ENCODE results near the gene PSPN.

Gene PSPN, protein sequence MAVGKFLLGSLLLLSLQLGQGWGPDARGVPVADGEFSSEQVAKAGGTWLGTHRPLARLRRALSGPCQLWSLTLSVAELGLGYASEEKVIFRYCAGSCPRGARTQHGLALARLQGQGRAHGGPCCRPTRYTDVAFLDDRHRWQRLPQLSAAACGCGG

DNA sequence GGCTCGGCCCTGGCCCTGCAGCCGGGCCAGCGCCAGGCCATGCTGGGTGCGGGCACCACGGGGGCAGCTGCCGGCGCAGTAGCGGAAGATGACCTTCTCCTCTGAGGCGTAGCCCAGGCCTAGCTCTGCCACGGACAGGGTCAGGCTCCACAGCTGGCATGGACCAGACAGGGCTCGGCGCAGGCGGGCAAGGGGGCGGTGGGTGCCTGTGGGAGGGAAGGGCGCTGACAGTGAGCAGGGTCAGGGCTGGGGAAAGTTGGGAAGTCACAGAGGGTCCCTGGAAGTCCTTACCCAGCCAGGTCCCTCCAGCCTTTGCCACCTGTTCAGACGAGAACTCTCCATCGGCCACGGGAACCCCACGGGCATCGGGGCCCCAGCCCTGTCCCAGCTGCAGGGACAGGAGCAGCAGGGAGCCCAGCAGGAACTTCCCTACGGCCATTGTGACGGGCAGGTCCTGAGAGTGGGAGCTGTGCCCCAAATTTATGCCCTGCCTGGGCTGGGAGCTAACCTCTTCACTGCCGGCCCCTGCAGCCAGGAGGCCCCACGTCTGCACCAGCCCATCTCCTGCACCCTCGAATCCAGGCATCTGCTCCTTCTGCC is at the start of gene PSPN:
PSPN (minus strand) TSS at position 523 of the 600 bp plus-strand sequence; CDS start at position 439, 84 bp downstream.
- no peak for DNase-seq

DNA sequence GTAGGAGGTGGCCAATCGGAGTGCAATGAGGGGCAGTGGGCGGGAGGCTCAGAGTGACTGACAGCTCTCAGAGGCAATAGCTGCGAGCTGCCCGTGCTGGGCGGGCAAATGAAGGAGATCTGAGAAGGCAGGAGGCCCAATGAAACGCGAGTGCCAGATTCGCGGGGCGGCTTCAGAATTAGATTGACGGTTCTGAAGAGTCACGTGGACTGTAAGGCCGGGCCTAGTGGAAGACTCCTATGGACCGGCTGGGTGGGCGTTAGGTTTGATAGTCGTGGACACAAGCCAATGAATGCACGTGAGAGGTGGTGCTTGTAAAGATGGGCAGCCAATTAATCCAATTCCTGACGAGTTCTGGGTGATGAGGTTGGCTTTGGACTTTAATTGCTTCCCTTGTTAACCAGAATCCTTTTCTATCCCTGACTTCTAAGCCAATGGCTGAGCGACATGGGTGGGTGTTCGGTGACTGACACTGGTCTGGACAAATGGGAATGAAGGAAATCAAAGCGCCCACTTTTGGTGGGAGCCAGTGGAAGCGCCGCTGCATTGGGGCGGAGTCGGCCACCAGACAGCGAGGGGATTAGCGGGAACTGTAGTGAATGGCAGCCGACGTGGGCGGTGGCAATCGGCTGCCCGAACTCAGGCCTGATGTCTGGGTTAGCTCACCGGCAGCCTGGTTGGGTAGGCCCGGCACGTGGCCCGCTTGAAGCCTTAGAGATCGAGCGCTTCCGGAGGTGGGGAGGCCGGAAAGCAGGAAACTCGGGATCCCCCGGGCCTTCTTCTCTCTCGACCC is 49.4 kb upstream of the PSPN start:
- DNase-seq, result peak; percentile 100

DNA sequence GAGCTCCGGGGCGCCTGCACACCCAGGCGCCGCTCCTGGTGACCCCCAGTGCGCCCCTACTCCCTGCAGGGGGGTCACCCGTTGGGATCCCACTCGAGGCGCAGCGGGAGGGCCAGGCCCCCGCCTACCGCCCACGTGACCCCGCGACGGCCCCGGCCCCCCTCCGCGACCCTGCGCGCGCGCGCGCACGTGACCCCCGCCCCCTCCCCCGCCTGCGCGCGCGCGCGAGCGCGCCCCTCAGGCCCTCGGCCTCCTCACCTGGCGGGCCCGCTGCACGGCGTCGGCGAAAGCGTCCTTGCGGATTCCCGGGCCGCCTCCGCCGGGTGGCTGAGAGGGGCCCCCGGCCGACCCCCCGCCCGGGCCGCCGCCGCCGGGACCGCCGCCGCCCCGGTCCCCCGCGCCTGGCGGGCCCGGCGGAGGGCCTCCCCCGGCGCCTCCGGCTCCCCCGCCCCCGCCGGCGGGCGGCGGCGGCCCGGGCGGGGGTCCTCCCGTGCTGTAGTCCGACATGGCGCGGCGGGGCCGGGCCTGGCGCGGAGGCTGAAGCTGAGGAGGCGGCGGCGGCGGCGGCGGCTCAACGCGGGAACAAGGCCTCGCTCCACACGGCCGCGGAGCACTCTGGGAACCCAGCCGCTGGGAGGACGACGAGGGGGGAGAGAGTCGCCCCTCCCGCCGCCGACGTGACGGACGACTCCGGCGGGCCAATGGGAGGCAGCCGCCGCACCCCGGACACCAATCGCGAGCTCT is 48.6 kb upstream of the PSPN start, which contains the start of gene KHSRP:
KHSRP (minus strand) TSS at position 617 of the 744 bp plus-strand sequence; CDS start at position 507, 110 bp downstream.
- DNase-seq, result peak; percentile 5

DNA sequence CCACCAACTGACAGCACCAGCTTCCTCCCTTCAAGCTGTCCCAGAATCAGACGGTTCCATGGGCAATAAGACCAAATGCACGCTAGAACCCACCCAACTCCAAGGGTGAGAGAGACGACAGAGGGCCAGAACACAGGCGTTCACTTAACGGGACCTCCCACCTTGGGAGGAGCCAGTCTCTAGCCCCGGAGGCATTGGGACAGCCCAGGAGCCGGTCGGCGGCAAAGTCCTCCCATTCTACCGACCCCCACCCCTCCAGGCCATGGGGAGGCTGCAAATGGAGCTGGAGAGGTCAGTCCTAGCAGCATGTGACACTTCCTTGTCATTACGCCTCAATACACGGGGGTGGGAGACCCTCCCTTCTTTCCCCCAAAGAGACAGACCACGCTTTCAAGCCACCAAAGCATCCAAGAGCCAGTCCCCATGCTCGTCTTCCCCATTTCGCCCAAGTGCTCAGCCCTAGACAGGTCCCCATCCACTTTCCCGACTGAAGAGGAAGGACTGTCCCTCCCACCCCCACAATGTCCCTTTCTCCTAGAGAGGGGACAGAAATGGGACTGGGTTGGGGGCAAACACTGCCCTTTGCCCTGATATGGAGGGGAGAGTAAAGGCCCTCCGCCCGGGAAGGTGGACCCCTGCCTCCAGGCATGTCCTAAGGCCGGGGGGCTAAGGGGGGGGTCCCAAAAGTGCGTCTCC is 47.9 kb upstream of the PSPN start:
- peak; percentile 28 for DNase-seq

DNA sequence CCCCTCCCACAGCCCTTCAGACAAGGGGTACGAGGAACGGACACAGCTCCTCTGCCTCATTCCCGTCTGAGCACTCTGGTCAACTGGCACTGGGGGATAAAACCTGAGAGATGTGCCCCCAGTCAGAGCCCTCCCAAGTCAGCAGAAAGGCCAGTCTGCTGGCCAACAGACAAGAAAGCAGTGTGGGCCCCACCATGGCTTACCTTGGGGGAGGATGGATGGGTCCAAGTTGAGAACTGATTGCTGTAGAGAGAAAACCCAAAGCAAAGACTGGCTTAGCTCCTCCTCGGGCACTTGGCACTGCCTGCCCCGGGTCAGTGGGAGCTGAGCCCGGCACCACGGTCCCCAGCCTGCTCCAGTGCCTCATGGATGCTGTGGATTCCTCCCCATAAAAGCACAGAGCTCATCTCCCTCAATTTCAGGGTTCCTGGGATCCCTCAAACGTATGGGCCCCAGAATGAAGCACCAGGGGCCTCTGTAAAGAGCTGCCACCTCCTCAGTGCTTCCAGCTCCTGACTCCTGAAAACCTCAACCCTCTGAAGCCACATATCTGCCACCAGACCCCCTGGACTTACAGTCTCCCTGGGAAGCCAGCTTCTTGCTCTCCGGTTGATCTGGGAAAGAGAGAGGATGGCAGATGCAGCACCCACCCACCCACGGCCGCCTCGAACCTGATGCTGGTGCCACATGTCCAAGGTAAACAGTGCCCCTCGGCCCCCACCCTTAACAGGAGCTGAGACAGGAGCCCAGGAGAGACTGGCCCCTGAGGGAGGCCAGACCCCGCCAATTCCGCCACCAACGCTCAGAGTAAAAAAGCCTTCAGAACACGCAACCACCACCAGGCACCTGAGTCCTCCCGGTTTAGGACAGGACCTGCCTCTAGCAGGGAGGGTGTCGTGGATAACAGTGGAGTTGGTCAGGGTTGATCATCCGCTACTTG is 45.6 kb upstream of the PSPN start:
- no peak for DNase-seq

DNA sequence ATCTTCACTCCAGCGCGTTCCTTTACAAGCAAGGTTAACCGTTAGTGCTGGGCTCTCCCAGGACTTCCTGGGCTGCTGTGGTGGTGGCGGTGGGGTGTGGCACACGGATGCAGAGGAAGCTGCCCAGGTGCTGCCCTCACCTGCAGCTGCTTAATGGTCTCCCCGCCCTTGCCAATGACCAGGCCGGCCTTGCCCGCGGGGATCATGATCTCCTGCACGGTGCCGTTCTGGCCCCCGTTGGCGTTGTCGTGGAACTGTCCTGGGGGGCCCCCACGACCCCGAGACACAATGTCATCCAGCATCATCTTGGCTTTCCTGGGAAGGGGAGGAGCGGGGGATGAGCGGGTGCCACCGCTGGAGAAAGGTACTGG is 42.8 kb upstream of the PSPN start:
- no peak for DNase-seq

DNA sequence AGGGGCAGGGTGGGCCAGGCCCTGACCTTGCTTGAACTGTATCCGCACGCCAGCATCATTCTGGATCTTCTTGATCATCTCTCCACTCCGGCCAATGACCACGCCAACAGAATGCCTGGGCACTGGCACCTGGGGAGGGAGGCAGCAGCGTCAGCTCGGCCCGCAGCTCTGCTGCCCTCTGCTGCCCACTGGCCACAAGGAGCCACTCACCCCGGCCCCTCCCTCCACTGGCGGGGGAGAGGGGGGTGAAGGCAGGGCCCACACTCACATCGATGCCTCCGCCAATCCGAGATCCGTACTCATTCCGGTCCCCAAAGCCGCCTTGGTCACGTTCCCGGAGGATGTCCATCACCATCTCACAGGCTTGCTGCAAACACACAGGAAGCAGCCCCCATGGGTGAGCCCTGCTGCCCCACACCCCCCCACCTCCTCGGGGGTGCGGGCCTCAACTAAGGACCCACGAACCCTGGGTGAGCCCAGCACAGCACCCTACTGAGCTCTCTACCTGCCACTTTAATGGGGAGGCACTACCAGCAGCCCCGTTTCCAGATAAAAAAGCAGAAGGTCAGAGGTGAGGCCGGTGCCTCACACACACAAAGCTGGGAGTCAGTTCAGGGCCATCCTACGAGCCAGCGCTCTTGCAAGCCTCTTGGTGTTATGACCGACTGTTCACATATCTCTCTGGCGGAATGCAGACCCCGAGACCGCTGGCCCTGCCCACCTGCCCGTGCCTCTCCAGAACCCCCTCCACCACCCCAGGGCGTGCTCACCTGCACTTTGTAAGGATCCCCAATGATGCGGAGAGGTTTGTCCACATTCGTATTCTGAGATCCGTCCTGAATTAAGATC is 42.2 kb upstream of the PSPN start:
- DNase-seq, result no peak

DNA sequence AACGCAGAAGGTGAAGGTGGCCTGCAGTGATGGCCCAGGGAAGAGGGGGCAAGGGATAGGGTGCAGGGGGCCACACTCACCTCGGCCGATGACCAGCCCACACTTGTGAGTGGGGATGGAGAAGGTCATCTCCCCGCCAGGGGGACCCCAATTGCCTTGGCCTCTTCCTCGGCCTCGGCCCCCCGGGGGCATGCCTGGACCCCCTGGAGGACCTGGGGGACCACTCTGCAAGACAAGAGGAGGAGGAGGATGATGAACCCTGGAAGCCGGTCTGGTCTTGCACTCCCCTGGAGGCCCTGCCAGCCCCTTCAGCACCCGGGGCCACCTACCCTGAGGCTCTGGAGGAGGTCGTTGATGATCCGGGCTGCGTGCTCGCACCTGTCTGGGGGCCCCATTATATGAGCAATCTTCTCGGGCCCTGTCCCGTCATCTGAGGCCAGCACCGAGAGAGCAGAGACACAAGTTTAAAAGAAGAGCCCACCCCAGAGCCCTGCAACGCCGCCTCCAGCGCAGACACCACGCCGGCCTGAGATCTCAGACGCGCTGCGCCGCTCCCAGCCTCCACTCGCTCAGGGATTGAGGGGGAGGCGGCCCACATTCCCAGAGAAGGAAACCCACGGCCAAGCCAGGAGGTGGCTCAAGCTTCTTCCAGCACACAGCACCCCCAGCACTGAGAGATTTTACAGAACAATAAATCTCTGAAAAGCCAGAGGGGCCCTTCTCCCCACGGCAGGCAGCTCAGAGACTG is 41.1 kb upstream of the PSPN start:
- no peak for DNase-seq

DNA sequence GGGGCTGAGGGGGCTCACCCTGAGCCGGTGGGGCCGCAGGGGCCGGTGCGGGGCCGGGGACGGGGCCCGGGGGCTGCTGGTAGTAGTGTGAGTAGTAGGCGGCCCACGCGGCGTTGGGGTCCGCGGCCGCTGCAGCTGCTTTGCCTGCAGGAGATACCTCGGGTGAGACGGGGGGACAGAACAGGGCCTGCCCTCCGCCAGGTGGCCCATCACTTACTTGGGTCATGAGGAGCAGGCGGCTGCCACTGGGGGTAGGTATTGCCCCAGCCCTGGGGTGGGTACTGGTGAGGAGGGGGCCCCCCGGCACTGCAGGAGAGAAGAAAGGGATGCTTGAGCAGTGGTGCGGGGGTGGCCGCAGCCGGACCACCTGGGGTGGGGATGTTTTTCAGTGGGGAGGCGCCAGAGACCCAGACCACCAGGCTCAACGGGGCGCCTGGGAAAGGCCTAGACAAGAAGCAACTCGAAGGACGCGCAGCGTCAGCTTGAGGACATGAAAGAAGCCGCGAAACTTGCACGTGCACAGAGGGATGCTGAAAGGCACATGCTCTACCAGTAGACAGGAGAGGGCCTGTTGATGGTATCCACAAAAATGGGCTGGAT is 40.0 kb upstream of the PSPN start:
- no peak for DNase-seq

DNA sequence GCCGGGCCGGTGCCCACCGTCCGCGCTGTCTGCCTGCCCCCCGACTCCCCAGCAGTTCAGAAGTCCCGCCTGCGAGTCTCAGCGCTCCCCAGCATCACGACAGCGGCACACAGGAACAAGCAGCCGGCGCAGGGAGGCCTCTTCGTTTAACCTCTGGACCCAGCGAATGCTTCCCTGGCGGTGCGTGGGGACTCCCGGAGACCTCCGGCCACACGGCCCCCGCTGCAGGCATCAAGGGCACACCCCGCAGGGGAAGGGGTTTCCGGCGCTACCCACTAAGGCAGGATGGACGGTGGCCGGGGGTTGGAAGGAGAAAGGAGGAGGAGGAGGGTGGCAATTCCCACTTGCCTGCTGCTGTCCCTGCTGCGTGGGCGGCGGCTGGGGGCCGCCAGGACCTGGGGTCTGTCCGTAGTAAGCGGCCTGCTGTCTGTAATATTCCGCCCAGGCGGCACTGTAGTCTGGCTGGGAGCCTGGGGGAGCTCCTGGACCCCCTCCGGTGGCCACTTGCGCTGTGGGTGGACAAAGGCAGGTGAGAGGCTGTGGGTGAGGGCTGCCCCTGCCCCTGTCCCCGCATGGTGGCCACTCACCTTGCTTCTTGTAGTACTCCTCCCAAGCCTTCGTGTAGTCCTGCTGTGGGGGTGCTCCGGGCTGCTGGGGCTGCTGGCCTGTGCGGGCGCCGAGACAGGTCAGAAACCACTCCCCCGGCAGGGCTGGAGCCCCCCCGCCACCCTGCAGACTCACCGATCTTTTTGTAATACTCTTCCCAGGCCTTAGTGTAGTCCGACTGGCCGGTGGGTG is 39.3 kb upstream of the PSPN start:
- no peak for DNase-seq

DNA sequence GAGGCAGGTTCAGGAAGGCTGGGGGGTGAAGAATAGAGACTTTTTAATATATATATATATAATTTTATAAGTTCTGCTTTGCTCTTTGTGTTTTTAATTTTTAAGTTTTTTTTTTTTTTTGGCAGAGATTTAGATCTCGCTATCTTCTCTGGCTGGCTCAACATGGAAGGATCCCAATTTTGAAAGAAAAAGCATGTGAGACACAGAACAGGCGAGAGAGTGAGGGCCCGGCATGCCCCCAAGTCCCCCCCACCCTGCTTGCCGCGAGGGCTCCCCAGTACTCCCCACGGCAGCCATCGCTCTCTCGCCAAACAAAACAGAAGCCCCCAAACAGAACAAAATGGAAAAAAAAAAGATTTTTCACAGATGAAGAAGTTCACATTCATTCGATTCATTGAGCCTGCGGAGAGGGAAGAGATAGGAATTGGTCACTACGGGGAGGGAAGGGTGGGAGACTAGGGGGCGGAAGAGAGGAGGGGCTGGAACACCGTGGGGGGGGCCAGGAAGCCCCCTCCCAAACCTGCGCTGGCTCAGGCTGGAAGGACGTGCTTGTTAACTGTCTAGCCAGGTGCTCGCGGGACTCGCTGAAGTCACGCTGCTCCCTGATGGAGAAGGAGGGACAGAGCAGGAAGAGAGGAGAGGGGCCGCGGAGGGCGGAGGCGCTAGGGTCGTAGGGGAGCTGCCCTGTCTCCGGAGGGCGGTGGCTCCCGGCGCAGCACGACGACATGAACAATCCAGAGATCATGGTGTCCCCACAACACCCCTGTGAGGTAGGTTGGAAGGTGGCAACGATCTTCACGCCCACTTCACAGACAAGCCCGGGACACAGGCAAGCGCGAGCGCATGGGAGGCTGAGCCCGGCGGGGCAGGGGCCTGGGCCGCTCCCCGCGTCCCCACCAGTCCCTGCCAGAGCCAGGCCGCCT is 38.2 kb upstream of the PSPN start:
- DNase-seq, result no peak

DNA sequence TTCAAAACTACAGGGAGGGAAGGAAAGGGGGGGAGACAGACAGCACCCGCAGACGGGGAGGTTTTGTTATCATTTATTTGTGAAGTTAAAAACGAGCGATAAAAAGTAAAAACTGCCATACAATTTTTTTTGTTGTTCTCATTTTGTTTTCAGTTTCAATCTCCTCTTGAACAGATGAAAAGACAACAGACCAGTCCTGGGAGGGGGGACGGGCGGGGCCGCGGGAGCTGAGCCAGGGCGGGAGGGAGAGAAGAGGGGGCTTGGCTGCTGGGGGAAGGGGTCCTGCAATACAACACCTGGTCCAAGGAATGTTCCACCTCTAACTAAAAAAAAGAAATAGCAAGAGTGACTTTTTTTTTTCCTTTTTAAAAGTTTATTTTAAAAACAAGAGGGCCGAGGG is 37.6 kb upstream of the PSPN start:
- no peak for DNase-seq

DNA sequence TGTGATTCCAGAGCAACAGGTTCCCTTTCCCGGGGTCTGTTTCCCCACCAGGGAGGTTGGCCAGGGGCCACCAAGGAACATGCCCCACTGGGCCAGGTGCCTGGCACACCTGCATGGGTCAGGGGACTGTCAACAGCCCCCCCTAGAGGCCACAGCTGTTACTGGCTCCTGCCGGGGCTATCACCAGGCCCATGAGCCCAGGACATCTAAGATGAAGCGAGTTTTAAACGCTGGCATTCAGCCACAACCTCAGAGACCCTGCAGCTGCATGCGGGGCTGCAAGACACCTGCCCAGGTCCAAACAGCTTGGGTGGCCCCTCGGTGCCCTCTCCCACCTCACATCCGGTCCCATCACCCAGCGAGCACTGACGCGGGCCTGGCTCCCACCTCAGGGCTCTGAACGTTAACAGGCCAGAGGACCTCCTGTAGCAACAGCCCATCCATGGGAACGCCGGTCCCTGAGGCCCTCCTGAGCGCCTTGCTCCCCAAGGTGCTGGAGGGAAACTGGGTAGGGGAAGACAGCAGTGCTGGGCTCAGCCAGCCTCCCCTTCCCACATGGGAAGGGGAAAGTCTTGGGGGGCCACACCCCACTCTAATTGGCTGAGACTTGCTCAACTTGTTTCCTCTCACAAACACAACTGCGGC is 36.8 kb upstream of the PSPN start:
- DNase-seq, result peak; percentile 35

DNA sequence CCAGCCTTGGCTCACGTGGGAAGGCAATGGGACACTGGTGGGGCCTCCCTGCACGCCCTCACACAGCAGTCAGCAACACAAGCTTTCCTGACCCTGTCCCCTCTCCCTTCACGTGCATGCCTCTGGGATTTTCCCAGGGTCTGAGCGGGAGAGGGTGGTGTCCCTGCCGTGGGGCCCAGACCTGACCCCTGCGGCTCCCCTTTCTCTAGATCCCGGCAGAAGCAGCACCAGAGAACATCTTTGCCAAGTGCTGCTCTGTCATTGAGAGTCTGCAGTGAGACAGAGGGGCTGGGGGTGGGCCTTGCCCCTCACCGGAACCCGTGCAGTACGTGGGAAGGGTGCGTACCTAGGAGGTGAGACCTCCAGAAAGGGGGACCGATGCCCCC is 36.3 kb upstream of the PSPN start:
- no peak for DNase-seq

DNA sequence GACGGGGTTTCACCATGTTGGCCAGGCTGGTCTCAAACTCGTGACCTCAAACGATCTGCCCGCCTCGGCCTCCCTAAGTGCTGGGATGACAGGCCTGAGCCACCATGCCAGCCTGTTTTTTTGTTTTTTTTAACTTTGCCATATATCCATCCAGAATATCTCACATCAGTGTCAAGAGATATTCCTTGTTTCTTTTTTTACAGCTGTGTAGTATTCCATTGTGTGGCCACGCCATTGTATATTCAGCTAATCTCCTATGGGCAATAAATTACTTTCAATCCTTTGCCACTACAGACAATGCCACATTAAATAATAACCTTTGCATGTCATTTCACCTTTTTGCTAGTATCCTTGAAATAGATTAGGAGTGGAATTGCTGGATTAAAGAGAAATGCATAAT is 33.6 kb upstream of the PSPN start:
- no peak for DNase-seq

DNA sequence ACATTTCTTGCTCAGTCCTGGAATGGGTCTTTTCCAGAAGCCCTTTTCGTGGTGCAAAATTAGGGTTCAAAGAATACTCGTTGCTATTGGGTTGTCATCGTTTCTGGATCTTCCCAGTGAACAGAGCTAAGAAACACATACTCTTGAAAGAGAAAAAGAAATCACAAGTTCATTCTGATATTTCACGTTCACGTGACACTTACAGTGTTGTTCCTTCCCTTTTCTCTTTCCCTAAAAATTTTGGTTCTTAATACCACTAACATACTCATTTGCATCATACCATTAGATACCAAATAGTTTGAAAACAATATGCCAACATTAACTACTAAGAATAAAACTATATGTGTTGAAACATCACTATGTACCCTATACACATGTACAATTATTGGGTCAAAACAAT is 30.7 kb upstream of the PSPN start:
- no peak for DNase-seq
